NCI-H774 (cell line): ENCODE measurements around the gene CKAP5.
"Not testable (repeated sequence)": the region's sequence is repeated elsewhere in the genome, so short reads cannot be mapped to it uniquely, and the experiment has no call there.

Experiments used
- DNase-seq: peaks from one replicate; lab custom pipeline; 2025; lab: John Stamatoyannopoulos, UW

CKAP5 gene

DNA sequence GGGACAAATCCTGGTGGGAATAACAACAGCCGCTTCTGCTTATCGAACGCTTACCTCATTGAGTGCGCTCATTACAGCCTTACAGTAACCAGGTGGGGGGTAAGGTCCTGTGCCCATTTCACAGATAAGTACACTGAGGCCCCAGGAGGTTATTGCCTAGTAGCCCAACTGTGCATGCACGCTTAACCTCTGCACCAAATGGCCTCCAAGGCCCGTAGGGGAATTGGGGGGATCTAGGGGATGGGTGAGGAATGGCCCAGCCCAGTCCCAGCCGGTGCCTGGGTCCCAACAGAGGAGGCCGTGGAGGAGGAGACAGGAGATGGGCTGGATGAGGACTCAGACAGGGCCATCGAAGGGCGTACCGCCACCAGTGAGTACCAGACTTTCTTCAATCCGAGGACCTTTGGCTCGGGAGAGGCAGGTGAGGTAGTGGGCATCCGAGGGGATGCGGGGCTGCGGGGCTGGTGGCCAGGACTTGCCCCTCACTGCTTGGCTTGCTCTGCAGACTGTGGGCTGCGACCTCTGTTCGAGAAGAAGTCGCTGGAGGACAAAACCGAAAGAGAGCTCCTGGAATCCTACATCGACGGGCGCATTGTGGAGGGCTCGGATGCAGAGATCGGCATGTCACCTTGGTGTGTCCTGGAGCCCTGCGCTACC, 119.7 kb downstream of the CKAP5 start:
- DNase-seq, result no peak

DNA sequence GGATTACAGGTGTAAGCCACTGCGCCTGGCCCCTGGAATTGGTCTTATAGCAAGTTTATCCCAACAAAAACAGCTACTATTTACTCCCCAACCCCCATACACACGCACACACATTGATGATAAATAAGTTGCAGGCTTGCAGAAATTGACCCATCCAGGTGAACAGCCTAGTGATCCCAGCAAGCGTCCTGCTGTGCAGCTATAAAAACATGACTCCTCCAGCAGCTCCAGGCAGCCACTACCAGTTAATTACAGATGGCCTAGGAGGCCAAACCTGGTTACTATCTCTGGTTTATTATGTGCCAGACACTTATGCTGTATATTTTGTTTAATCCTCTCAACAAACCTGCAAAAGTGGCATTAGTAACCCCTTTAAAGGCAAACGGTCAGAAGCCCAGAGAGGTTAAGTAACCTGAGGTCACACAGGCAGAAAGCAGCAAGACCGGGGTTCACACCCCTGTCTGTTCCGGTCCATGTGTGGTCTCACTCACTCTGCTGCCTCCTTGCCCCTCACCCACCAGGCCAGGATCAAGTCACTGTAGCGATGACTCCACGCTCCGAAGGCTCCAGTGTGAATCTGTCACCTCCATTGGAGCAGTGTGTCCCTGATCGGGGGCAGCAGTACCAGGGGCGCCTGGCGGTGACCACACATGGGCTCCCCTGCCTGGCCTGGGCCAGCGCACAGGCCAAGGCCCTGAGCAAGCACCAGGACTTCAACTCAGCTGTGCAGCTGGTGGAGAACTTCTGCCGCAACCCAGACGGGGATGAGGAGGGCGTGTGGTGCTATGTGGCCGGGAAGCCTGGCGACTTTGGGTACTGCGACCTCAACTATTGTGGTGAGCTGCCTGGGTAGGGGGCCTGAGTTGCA, 120.5 kb downstream of the CKAP5 start:
- DNase-seq, result no peak

DNA sequence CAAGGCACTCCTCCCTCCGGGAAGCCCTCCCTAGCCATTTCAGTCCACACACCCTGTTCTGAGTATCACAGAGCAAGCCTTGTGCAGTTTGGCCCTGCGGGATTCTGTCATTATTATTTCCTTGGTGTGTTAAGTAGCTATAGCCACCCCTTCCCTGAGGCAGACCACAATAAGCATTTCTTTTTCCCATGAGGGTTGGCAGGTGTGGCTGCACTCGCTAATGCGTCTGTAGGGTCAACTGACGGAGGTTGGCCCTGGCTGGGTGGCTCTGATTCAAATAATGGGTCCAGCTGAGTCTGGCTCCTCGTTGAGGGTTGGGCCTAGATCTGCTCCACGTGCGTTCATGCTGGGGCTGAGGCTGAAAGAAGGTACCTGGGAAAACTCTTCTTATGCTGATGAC, 122.0 kb downstream of the CKAP5 start:
- DNase-seq, result no peak

GRCh38 chr11:46723359-46723680, 122.8 kb downstream of the CKAP5 start:
- DNase-seq, result no peak

- no peak for DNase-seq
These were observed 123.3 kb downstream of the CKAP5 start for GRCh38 chr11:46722566-46723358.

DNA sequence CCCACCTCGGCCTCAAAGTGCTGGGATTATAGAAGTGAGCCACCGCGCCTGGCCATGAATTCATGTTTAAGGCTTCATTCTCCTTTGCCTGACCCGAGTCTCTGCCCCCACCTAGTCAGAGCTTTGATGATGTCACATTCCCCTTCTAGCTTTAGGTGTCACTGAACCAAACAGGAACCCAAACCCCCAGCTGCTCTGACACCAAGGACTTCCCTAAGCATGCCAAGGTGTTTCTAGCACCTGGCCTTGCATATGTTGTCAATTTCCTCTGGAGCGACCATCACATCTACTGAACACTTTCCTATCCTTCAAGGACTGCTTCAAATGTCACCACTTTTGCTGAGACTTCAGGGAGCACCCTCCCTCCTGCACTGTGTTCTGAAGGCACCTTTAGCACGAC, 124.8 kb downstream of the CKAP5 start:
- DNase-seq, result no peak

GRCh38 chr11:46719543-46720218, 126.4 kb downstream of the CKAP5 start:
- DNase-seq, result no peak

DNA sequence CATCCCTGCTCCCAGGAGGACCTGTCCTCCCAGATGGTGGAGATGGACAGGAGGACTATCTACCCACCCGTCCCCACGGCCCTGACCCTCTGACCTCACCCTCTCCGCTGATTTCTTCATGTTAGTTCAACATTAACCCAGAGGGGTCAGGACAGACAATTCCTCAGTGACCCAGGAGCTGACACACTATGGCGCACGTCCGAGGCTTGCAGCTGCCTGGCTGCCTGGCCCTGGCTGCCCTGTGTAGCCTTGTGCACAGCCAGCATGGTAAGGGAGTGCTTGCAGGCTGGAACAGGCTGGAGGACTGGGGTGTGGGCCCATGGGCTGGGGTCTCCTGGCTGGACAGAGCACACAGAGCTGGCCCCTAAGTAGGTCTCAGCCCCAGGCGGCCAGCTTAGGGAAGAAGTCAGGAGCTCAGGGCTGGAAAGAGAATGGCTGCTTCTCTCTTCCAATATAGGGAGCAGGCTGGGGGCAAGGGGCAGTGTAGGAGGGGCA, 127.0 kb downstream of the CKAP5 start, which contains the start of gene F2:
F2 (plus strand) TSS at position 166 of the 495 bp plus-strand sequence; CDS start at position 189, 23 bp downstream.
- DNase-seq, result no peak

- peak; percentile 82 for DNase-seq
These were observed 127.7 kb downstream of the CKAP5 start for GRCh38 chr11:46718155-46719019.

- not testable (repeated sequence) for DNase-seq
These were observed 128.3 kb downstream of the CKAP5 start for GRCh38 chr11:46717825-46718154.

- no peak for DNase-seq
These were observed 133.1 kb downstream of the CKAP5 start for GRCh38 chr11:46712874-46713576.

DNA sequence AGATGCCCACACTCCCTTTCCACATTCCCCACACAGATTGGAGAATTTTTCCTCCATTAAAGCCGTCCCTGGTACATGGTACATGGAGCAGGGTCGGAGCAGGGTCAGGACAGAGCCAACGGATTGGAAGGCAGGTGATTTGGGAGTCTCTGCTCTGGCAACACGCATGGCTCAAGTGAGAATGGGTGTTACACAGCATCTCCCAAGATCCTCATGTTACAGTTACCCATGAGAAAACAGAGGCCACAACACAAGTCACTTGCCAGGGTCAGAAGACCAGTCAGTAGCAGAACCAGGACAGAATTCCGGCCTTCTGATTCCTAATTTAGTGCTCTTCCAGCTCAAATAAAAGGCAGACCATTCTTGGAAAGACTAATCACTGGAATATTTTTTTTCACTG, 134.8 kb downstream of the CKAP5 start:
- no peak for DNase-seq

GRCh38 chr11:46710821-46711269, 135.2 kb downstream of the CKAP5 start:
- no peak for DNase-seq

DNA sequence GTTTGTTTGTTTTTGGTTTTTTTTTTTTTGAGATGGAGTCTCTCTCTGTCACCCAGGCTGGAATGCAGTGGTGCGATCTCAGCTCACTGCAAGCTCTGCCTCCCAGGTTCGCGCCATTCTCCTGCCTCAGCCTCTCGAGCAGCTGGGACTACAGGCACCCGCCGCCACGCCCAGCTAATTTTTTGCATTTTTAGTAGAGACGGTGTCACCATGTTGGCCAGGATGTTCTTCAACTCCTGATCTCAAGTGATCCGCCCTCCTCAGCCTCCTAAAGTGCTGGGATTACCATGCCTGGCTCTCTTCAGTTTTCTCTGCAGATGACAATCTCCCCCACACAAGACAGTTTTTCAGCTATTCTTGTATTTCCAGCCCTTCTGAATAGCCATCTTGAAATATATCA, 136.7 kb downstream of the CKAP5 start:
- not testable (repeated sequence) for DNase-seq

- no peak for DNase-seq
These were observed 139.2 kb downstream of the CKAP5 start for GRCh38 chr11:46706886-46707285.

DNA sequence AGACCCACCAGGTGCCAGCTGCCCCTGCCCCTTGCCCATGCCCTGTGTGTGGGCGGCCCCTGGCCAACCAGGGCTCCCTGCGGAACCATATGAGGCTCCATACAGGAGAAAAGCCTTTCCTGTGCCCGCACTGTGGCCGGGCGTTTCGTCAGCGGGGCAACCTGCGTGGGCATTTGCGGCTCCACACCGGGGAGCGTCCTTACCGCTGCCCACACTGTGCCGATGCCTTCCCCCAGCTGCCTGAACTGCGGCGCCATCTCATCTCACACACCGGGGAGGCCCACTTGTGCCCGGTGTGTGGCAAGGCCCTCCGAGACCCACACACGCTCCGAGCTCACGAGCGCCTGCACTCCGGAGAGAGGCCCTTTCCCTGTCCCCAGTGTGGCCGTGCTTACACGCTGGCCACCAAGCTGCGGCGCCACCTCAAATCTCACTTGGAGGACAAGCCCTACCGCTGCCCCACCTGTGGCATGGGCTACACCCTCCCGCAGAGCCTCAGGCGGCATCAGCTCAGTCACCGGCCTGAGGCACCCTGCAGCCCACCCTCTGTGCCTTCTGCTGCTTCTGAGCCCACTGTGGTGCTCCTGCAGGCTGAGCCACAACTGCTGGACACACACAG, 140.9 kb downstream of the CKAP5 start:
- DNase-seq, result no peak

- no peak for DNase-seq
These were observed 144.9 kb downstream of the CKAP5 start for GRCh38 chr11:46701078-46701654.

DNA sequence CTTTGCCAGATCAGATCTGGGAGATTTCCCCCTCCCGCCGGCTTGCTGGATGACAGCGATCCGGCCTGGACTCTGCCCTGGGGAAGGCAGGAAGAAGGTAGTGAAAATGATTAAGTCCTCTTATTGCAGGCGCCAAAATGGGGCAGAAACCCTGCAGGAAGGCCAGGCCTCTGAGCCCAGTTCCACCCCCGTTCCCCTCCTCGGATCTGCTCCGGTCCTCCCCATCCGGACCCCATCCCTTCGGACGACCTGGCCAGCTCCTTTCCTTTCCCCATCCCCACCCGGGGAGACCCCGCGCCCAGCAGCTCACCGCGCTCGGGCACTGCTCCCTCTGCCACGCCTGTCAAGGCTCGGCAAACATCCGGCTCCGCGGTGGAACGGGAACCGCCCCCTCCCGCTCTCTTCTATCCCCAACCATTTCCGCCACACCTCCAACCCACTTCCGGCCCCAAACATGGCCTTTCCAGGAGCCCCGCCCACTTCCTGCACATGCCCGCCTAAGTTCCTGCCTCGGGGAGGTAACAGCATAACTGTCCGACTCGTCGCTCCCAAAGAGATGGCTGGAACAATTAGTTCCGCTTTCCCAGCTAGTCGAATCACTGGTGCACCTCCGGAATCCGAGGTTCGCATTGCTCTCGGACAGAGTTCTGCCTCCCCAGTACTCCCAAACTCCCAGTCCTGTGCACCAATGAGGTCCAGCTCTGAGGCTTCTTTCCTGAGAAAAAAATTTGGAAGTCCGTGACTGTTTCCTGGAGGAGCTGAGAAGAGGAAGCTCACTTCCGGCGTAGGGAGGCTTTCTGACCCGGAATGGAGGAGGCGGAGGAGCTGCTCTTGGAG, 145.6 kb downstream of the CKAP5 start, which contains the start of the genes ARHGAP1 and ZNF408:
ARHGAP1 (minus strand) TSS at position 379 of the 837 bp plus-strand sequence. CDS start 4,512 bp downstream, outside the sequence.
ZNF408 (plus strand) TSS at position 791 of the 837 bp plus-strand sequence; CDS start at position 808, 17 bp downstream.
- DNase-seq, result peak; percentile 99
